ENCODE data around the gene CCL22. TPM values are rescaled to one million over a fixed set of nuclear protein-coding genes. Genes with fewer than 3 reads are reported as not detected.

The CCL22 gene
- polyA plus RNA-seq, 1 donor from 2014 or later, result not detected

DNA sequence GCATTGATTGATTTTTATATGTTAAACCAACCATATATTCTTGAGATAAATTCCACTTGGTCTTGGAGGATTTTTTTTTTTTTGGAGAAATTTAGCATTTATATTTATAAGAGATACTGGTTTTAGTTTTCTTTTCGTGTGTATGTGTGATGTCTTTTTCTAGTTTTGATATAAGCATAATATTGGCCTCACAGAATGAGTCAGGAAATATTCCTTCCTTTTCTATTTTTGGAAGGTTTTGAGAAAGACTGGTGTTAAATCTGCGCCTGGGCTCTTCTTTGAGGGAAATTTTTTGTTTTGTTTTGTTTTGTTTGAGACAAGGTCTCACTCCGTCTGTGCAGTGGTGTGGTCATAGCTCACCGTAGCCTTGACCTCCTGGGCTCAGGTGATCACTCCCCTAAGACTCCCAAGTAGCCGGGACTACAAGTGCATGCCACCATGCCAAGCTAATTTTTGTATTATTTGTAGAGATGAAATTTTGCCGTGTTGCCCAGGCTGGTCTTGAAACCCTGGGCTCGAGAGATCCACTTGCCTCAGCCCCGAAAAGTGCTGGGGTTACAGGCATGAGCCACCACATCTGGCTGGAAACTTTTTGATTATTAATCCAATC lies 28.8 kb upstream of the CCL22 start:
- TF ChIP-seq RAD21 (conservative IDR thresholded peaks at IDR 0.05) (no peak), REST (IDR thresholded peaks at IDR 0.05; ENCODE audit: borderline replicate concordance) (no peak), POLR2AphosphoS5 (IDR thresholded peaks at IDR 0.05) (no peak), EZH2 (IDR thresholded peaks at IDR 0.05; ENCODE audit: borderline replicate concordance, insufficient read depth, low read length, poor library complexity, severe bottlenecking) (no peak), TAF1 (IDR thresholded peaks at IDR 0.05; ENCODE audit: low read depth) (no peak), EP300 (conservative IDR thresholded peaks at IDR 0.05; ENCODE audit: poor library complexity, severe bottlenecking) (no peak), SMC3 (conservative IDR thresholded peaks at IDR 0.05; ENCODE audit: poor library complexity) (no peak), MXI1 (conservative IDR thresholded peaks at IDR 0.05; ENCODE audit: poor library complexity, severe bottlenecking) (no peak)
- TF ChIP-seq, protein P1, sequence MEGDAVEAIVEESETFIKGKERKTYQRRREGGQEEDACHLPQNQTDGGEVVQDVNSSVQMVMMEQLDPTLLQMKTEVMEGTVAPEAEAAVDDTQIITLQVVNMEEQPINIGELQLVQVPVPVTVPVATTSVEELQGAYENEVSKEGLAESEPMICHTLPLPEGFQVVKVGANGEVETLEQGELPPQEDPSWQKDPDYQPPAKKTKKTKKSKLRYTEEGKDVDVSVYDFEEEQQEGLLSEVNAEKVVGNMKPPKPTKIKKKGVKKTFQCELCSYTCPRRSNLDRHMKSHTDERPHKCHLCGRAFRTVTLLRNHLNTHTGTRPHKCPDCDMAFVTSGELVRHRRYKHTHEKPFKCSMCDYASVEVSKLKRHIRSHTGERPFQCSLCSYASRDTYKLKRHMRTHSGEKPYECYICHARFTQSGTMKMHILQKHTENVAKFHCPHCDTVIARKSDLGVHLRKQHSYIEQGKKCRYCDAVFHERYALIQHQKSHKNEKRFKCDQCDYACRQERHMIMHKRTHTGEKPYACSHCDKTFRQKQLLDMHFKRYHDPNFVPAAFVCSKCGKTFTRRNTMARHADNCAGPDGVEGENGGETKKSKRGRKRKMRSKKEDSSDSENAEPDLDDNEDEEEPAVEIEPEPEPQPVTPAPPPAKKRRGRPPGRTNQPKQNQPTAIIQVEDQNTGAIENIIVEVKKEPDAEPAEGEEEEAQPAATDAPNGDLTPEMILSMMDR (IDR thresholded peaks at IDR 0.05; ENCODE audit: poor library complexity, severe bottlenecking), result no peak
- Histone ChIP-seq H3K4me3 (ENCODE audit: low read length) (no peak overlapping the region), H3K9me3 (ENCODE audit: low read length) (no peaks in the 10 kb centered on the region), H4K20me1 (ENCODE audit: insufficient read depth) (no peaks in the 10 kb centered on the region), H3K4me2 (ENCODE audit: low read length) (no peak overlapping the region), H3F3A (ENCODE audit: insufficient read depth, low read length, poor library complexity, severe bottlenecking) (no peaks in the 10 kb centered on the region), H3K79me2 (replicated peaks; ENCODE audit: insufficient read depth, low read length) (no peaks in the 10 kb centered on the region), H2AFZ (ENCODE audit: low read depth, low read length) (no peak overlapping the region), H3K27me3 (ENCODE audit: insufficient read depth, low read depth, low read length) (no peaks in the 10 kb centered on the region), H3K9ac (ENCODE audit: low read length) (no peak overlapping the region), H3K36me3 (ENCODE audit: insufficient read depth, low read length) (no peaks in the 10 kb centered on the region), H3K9me2 (ENCODE audit: insufficient read depth, low read length) (no peaks in the 10 kb centered on the region), H3K27ac (ENCODE audit: low read length) (no peak overlapping the region)

DNA sequence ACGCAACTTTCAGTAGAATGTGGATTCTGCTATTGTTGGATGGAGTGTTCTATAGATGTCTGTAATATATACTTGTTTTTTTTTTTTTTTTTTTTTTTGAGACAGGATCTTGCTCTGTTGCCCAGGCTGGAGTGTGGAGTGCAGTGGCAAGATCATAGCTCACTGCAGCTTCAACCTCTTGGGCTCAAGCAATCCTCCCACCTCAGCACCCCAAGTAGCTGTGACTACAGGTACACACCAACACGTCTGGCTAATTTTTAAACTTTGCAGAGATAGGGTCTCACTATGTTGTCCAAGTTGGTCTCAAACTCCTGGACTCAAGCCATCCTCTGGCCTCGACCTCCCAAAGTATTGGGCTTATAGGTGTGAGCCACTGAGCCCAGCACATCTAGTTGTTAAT lies 27.2 kb upstream of the CCL22 start:
- no peaks in the 10 kb centered on the region for H3K27me3 ChIP-seq (ENCODE audit: insufficient read depth, low read depth, low read length)
- no peaks in the 10 kb centered on the region for H3K9me2 ChIP-seq (ENCODE audit: insufficient read depth, low read length)
- no peaks in the 10 kb centered on the region for H3F3A ChIP-seq (ENCODE audit: insufficient read depth, low read length, poor library complexity, severe bottlenecking)
- no peak overlapping the region for H3K27ac ChIP-seq (ENCODE audit: low read length)
- H2AFZ ChIP-seq (ENCODE audit: low read depth, low read length), result no peak overlapping the region
- no peak overlapping the region for H3K9ac ChIP-seq (ENCODE audit: low read length)
- TF ChIP-seq REST (IDR thresholded peaks at IDR 0.05; ENCODE audit: borderline replicate concordance), result no peak
- TF ChIP-seq EP300 (conservative IDR thresholded peaks at IDR 0.05; ENCODE audit: poor library complexity, severe bottlenecking), result no peak
- TF ChIP-seq TAF1 (IDR thresholded peaks at IDR 0.05; ENCODE audit: low read depth), result no peak
- H4K20me1 ChIP-seq (ENCODE audit: insufficient read depth), result no peaks in the 10 kb centered on the region
- H3K79me2 ChIP-seq (replicated peaks; ENCODE audit: insufficient read depth, low read length), result no peaks in the 10 kb centered on the region
- H3K4me2 ChIP-seq (ENCODE audit: low read length), result no peak overlapping the region
- no peak overlapping the region for H3K4me3 ChIP-seq (ENCODE audit: low read length)
- no peaks in the 10 kb centered on the region for H3K9me3 ChIP-seq (ENCODE audit: low read length)
- no peaks in the 10 kb centered on the region for H3K36me3 ChIP-seq (ENCODE audit: insufficient read depth, low read length)
